NCI-H1092 (cell line): Measurements from ENCODE around the gene NAA40.
"Not testable (repeated sequence)": the region's sequence is repeated elsewhere in the genome, so short reads cannot be mapped to it uniquely, and the experiment has no call there.

ENCODE experiments used
- DNase-seq: peaks from one replicate; lab custom pipeline; 2025; lab: John Stamatoyannopoulos, UW

The NAA40 gene

DNA sequence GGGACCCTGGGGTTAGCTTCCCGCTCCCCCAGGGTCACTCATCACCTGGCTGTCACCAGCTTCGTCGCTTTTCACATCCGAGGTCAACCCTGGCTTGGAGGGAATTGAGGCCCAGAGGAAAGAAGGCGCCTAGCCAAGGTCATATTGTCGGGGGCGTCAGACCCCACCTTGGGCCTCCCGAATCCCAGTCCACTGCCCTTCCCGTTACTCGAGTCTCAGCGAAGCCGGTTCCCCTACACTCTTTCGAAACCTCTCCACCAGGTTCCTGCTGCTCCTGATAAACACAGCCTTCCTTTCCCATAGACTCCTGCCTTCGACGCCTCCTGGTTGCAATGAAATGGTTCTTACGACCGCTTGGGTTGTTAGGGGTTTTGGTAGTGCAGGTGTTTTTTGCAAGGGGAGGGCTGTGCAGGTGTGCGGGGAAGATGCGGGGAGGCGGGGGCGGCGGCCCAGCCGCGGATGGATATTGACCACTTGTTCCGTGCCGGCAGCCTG, 642 bp downstream of the NAA40 start:
- DNase-seq = peak; percentile 37

DNA sequence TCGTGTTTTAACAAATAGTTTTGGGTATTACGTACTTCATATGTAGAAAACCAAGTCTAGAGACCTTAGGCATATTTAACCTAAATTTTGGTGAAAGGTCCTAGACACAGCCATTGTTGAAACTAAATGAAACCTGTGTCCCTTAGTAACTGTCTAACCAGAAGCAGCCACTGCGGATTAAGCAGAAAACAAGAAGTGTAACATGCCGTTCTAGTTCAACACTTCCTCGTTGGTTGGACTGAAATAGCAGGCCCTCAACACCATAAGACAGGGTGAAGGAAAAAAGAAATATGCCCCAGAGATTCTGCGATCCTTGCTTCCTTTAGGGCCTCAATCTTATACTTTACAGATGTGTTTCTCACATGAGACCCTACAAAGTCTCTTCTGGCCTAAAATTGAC, 2.0 kb downstream of the NAA40 start:
- no peak for DNase-seq

DNA sequence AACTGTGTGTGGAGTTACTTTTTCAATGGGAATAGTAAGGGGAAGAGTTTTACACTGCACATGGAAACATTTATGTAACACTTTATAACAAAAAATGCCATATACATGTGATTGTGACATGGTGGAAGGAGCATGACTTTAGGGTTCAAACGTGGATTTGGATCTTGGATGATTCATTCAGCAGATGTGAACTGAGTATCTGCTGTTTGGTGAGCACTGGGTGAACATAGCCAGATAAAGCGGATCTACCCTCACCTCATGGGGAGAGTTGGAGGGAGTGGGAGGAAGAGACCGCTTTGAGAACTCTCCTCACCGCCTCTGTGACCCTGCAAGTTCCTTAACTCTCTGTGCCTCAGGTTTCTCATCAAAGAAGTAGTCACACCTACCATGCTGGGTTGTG, 3.1 kb downstream of the NAA40 start:
- no peak for DNase-seq

DNA sequence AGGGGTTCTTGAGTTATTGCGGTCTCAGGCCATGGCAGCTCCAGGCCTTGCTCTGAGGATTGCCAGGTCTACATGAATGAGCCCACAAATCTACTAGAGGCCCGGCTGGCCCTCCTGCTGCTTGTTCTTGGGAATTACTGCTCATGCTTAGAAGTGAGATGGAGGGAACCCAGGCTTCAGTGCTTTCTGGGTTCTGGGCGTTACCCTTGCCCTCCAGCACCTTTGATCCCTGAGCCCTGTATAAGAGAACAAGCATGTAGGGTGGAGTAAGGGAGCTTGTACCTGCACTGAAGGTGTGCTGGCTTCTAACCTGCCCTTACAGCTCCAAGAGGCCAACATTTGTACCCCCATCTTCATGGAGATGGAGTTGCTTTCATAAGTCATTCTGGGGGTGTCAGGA, 4.0 kb downstream of the NAA40 start:
- no peak for DNase-seq

- DNase-seq = no peak
These were observed 6.2 kb downstream of the NAA40 start for GRCh38 chr11:63944987-63945386.

- DNase-seq = peak; percentile 63
These were observed 6.8 kb downstream of the NAA40 start for GRCh38 chr11:63945477-63946163.

DNA sequence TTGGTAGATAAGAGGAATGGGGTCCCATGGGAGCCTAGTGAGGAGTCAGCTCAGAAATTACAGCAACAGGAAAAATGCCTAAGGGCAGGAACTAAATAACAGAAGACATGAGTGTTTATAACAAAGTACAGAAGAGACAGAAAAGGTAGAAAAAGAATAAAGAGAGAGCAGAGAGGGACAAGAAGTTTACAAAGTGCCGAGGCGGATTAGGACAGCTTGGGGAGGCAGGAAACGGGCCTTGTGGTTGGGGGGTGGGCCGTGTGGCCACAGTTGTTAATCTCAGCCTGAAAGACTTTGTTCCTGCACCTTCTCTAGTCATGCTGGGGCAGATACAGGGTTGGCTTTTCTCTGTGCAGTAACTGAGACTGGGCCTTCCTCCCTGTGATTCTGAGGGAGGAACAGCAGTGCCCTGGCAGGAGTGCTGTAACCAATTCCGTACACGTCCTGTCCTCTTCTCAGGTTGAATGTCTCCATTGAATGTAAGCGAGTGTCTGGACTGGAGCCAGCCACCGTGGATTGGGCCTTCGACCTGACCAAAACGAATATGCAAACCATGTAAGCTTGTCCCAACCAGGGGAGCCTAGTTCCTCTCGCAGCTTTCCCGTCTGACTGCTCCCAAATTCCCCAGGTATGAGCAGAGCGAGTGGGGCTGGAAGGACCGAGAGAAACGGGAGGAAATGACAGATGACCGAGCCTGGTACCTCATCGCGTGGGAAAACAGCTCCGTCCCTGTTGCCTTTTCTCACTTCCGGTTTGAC, 13.2 kb downstream of the NAA40 start:
- no peak for DNase-seq

- DNase-seq = no peak
These were observed 13.8 kb downstream of the NAA40 start for GRCh38 chr11:63952570-63952969.

DNA sequence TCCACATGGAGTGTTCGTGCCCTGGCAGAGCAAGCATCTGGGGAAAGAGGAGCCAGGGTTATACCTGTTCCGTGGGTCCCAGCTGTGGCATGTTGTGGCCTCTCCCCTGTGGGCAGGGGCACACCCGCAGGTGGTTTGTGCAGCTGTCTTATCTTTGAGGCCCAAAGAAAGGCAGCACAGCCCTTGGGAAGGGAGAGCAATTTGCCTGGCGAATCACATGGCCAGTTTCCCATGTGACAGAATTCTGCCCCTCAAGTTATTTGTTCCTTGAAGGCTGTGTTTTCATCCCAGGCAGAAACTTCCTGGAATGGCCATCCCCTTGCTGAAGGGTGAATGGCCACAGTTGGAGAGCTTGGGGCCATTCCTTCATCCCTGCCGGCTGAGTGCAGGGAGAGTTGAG, 19.2 kb downstream of the NAA40 start:
- no peak for DNase-seq

- peak; percentile 27 for DNase-seq
These were observed 23.0 kb downstream of the NAA40 start for GRCh38 chr11:63961608-63962412.

GRCh38 chr11:63963895-63964294, 25.1 kb downstream of the NAA40 start:
- DNase-seq = not testable (repeated sequence)

DNA sequence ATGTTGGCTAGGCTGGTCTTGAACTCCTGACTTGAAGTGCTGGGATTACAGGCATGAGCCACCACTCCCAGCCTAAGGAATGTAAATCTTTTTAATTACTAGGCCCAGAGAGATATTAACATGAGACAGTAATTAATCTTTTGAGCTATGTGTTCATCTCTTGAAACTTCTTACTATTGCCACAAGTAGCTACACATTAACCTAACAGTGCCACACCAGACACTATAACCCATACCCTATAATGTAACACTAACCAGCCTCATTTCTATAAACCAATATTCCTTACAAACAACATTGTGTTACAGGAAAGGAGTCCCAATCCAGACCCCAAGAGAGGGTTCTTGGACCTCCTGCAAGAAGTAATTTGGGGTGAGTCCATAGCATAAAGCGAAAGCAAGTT, 27.6 kb downstream of the NAA40 start:
- DNase-seq = no peak

- DNase-seq = no peak
These were observed 30.7 kb downstream of the NAA40 start for GRCh38 chr11:63969461-63969860.

DNA sequence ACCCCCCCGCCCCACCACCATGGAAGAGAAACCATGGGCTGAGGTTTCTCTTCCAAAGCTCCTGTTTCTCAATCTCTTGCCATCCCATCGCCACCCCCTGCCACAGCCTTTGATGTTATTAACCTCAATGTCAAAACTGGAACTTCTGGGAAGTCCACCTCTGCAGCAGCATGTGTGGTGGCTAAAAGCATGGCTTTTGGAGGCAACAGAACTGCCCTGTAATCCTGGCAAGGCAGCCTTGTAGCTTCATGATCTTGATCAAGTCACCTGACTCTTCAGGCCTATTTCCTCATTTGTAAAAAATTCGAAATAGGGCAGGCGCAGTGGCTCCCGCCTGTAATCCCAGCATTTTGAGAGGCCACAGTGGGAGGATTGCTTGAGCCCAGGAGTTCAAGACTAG, 32.1 kb downstream of the NAA40 start:
- DNase-seq = no peak

GRCh38 chr11:63973912-63974258, 35.1 kb downstream of the NAA40 start:
- DNase-seq = not testable (repeated sequence)

- DNase-seq = peak; percentile 100
These were observed 35.7 kb downstream of the NAA40 start, which contains the start of gene COX8A for GRCh38 chr11:63974259-63975143. TSS of gene COX8A (plus strand) at chr11:63974620. CDS start at chr11:63974681, 61 bp downstream.

GRCh38 chr11:63978551-63979239, 39.9 kb downstream of the NAA40 start:
- DNase-seq = no peak

DNA sequence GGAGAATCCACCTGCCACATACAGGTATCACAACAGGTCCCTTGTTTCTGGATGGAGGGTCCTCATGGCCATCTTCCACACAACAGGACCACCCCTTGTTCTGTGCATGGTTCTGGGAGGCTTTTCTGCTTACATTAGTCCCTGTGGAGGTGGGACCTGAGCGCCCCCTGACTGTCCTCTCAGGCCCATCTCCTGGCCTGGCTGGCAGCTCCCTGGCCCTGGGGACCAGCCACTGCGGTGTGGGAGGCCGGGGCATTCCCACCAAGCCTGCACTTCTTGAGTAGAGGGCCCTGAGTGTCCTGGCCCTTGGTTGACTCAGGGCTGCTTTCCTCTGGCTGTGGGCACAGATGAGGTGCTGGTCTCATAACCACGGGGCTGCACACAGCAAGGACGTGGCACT, 40.6 kb downstream of the NAA40 start:
- DNase-seq = no peak

DNA sequence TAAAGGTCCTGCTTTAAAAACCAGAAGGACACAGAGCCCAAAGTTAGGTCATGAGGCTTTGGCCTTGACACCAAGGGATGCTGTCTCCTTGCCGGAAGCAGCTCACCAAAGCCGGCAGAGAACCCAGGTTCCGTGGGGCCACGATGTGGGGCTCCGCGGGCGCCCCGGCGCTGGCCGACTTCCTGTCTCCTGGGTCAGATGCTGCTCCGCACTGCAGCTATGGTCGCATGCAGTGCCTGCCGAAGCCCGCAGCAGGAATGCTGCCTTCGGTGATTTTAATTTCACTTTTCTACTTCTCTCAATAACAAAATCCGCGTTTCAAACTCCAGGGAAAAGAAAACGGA, 47.0 kb downstream of the NAA40 start:
- no peak for DNase-seq

DNA sequence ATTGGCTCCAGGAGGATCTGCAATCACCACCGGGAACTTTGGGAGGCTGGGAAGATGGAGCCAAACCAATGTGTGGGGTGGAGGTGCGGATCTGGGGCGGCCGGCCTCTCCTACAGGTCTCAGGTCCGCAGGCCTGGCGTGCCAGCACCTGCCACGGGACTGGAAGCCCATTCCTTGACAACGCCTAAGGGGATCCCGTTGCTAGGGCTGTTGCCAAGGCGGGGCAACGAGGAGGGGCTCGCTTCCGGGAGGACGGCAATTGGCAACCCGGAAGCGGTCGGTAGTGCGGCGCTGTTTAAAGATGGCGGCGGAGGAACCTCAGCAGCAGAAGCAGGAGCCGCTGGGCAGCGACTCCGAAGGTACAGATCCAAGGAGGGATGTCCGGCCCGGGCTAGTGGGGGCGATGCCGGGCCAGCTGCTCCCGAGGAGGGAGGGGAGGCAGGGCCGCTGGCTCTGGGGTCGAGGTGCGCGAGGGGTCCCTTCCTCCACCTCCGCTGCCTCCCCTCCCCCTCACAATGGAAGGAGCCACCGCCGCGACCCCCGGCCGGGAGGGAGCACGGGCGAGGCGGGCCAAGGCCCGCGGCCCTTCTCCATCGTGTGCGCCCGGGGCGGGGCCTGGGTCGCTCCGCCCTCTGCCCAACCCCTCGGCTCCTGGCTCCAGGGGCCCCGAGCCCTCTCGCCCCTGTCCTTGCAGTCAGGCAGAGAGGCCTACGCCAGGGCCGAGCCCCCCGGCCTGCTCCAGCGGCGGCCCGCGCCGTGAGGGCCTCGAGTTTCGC, 47.5 kb downstream of the NAA40 start, which contains the start of gene OTUB1:
TSS of gene OTUB1 (plus strand) at position 283 of the 776 bp plus-strand sequence. CDS start at position 302, 19 bp downstream.
- peak; percentile 96 for DNase-seq
